ENCODE measurements around the gene RAC2. TPM values are rescaled to one million over a fixed set of nuclear protein-coding genes. Genes with fewer than 3 reads are reported as not detected.
"Not testable (repeated sequence)": the region's sequence is repeated elsewhere in the genome, so short reads cannot be mapped to it uniquely, and the experiment has no call there.

RAC2 gene
- total RNA-seq, 1 donor from 2014 or later = 5.1 TPM

GRCh38 chr22:37239336-37240239, 4.5 kb downstream of the RAC2 start:
- intact Hi-C loops (cut with DNase I) = no loop called here
- DNase-seq (ENCODE audit: low spot score) = no peak

GRCh38 chr22:37237371-37238268, 6.4 kb downstream of the RAC2 start:
- intact Hi-C loops (cut with DNase I) = no loop called here
- DNase-seq (ENCODE audit: low spot score) = no peak

GRCh38 chr22:37235897-37236607, 8.0 kb downstream of the RAC2 start:
- no peak for DNase-seq (ENCODE audit: low spot score)
- intact Hi-C loops (cut with DNase I) = no loop called here

- no peak for DNase-seq (ENCODE audit: low spot score)
- intact Hi-C loops (cut with DNase I) = no loop called here
Measured at GRCh38 chr22:37234736-37235711, 9.0 kb downstream of the RAC2 start.

- intact Hi-C loops (cut with DNase I) = no loop called here
- DNase-seq (ENCODE audit: low spot score) = no peak
Measured at GRCh38 chr22:37233751-37234631, 10.1 kb downstream of the RAC2 start.

GRCh38 chr22:37233371-37233750, 10.7 kb downstream of the RAC2 start:
- intact Hi-C loops (cut with DNase I); DNase-seq (ENCODE audit: low spot score): not testable (repeated sequence)

- no peak for DNase-seq (ENCODE audit: low spot score)
- intact Hi-C loops (cut with DNase I) = no loop called here
Measured at GRCh38 chr22:37232140-37232998, 11.7 kb downstream of the RAC2 start.

- no peak for DNase-seq (ENCODE audit: low spot score)
- intact Hi-C loops (cut with DNase I) = no loop called here
Measured at GRCh38 chr22:37231406-37232139, 12.5 kb downstream of the RAC2 start.

- intact Hi-C loops (cut with DNase I) = no loop called here
- no peak for DNase-seq (ENCODE audit: low spot score)
Measured at GRCh38 chr22:37230673-37231405, 13.2 kb downstream of the RAC2 start.

- intact Hi-C loops (cut with DNase I) = no loop called here
- peak; percentile 90 for DNase-seq (ENCODE audit: low spot score)
Measured at GRCh38 chr22:37229805-37230672, 14.0 kb downstream of the RAC2 start.

GRCh38 chr22:37229012-37229804, 14.9 kb downstream of the RAC2 start:
- no peak for DNase-seq (ENCODE audit: low spot score)
- intact Hi-C loops (cut with DNase I) = no loop called here

GRCh38 chr22:37228106-37229011, 15.7 kb downstream of the RAC2 start:
- no peak for DNase-seq (ENCODE audit: low spot score)
- intact Hi-C loops (cut with DNase I) = no loop called here

- DNase-seq (ENCODE audit: low spot score) = no peak
- intact Hi-C loops (cut with DNase I) = no loop called here
Measured at GRCh38 chr22:37226514-37226913, 17.6 kb downstream of the RAC2 start.
